C4-2B (cell line): ENCODE measurements around the gene KLHL22.

Experiments
- H3K27ac ChIP-seq: fragments of 450-650 bp; 2 replicates; pipeline ENCODE4 v1.5.1; 2017
- CTCF ChIP-seq: fragments of 450-650 bp; conservative IDR thresholded peaks from 2 replicates; pipeline ENCODE4 v1.5.1; 2017; ENCODE audit warnings: mild to moderate bottlenecking
- ZFX ChIP-seq: fragments of 450-650 bp; IDR thresholded peaks from 2 replicates; pipeline ENCODE4 v1.6.1; 2017

KLHL22 gene

GRCh38 chr22:20399866-20400605, 95.6 kb downstream of the KLHL22 start:
- H3K27ac ChIP-seq, result no peak overlapping the region
- TF ChIP-seq ZFX (no peak), CTCF (no peak)

- TF ChIP-seq ZFX (no peak), CTCF (no peak)
- H3K27ac ChIP-seq, result no peak overlapping the region
Observed at GRCh38 chr22:20398420-20398819, 97.2 kb downstream of the KLHL22 start.

- TF ChIP-seq CTCF, result no peak
- TF ChIP-seq ZFX, result no peak
Observed at GRCh38 chr22:20397498-20397897, 98.1 kb downstream of the KLHL22 start.

GRCh38 chr22:20396639-20397038, 99.0 kb downstream of the KLHL22 start:
- TF ChIP-seq ZFX (no peak), CTCF (no peak)
- no peak overlapping the region for H3K27ac ChIP-seq

More at GRCh38 chr22:20397498-20397897, 98.1 kb downstream of the KLHL22 start:
- no peak overlapping the region for H3K27ac ChIP-seq

GRCh38 chr22:20395907-20396287, 99.7 kb downstream of the KLHL22 start:
- no peak overlapping the region for H3K27ac ChIP-seq
- TF ChIP-seq ZFX, result no peak

- H3K27ac ChIP-seq, result no peak overlapping the region
- TF ChIP-seq CTCF (no peak), ZFX (no peak)
Observed at GRCh38 chr22:20395181-20395906, 100.3 kb downstream of the KLHL22 start.

- peak within 1 kb of the TSS; percentile 80 for H3K27ac ChIP-seq
- TF ChIP-seq CTCF (no peak), ZFX (peak; percentile 82)
Observed at GRCh38 chr22:20393705-20394476, 101.7 kb downstream of the KLHL22 start, which contains the start of gene ZNF74. TSS of gene ZNF74 (plus strand) at chr22:20394151. CDS start at chr22:20394629, 478 bp downstream.
